GM21381 (cell line): ENCODE results near the gene MAP2K3.

Experiments
- ATAC-seq: cut with Tn5 transposase; IDR thresholded peaks from one replicate; pipeline ENCODE4 v1.9.1; 2021; ENCODE audit warnings: mild to moderate bottlenecking, moderate library complexity; ENCODE audit not compliant: unreplicated experiment

The MAP2K3 gene

GRCh38 chr17:21284319-21285163, at the start of gene MAP2K3:
TSS of gene MAP2K3 (plus strand) at chr17:21284711. CDS start at chr17:21284921, 210 bp downstream.
- peak; percentile 70 for ATAC-seq

- no peak for ATAC-seq
Observed at GRCh38 chr17:21235921-21236320, 48.6 kb upstream of the MAP2K3 start.

- no peak for ATAC-seq
Observed at GRCh38 chr17:21239680-21240368, 44.7 kb upstream of the MAP2K3 start.

GRCh38 chr17:21240369-21241055, 44.0 kb upstream of the MAP2K3 start:
- no peak for ATAC-seq

DNA sequence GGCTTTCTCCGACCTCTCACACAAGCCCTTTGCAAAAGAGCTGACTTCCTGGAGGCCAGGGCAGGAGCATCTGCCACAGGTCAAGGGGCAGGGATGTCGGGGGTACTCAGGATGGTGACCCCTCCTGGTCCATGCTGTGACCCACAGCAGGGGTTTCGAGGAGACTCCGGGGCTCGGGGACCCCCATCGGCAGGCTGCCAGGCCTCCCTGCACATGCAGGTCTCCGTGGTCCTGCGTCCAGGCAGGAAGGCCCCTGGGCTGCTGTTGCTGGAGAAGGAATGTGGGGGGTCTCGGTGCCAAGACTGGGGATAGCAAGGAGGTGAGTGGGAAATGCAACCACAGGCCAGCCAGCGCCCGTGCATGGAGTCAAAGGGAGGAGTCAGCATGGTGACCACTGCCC, 42.9 kb upstream of the MAP2K3 start:
- ATAC-seq, result no peak

- no peak for ATAC-seq
Observed at GRCh38 chr17:21242026-21242697, 42.3 kb upstream of the MAP2K3 start.

GRCh38 chr17:21242780-21243515, 41.6 kb upstream of the MAP2K3 start:
- no peak for ATAC-seq

- no peak for ATAC-seq
Observed at GRCh38 chr17:21243516-21244303, 40.8 kb upstream of the MAP2K3 start.

DNA sequence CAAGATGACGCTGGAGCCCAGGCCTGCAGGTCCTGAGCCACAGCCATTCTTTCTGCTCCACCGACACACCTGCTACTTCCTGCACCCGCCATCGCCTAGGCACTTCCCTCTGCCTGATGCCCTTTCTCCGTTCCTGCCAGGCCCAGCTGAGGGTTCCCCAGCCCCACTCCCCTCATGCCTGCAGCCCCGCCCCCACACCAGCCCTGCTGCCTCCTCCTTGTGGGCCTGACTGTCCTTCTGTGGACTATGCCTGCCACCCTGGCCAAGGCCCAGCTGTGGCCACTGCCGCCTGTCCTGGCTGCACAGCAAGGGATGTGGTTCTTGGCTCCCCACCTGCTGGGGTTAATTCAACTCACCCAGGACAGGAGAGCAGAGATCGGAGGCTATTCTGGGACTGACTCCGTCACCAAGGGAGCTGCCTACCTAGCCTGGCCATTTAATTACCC, 38.8 kb upstream of the MAP2K3 start:
- ATAC-seq, result no peak

- ATAC-seq, result no peak
Observed at GRCh38 chr17:21246698-21247097, 37.8 kb upstream of the MAP2K3 start.

DNA sequence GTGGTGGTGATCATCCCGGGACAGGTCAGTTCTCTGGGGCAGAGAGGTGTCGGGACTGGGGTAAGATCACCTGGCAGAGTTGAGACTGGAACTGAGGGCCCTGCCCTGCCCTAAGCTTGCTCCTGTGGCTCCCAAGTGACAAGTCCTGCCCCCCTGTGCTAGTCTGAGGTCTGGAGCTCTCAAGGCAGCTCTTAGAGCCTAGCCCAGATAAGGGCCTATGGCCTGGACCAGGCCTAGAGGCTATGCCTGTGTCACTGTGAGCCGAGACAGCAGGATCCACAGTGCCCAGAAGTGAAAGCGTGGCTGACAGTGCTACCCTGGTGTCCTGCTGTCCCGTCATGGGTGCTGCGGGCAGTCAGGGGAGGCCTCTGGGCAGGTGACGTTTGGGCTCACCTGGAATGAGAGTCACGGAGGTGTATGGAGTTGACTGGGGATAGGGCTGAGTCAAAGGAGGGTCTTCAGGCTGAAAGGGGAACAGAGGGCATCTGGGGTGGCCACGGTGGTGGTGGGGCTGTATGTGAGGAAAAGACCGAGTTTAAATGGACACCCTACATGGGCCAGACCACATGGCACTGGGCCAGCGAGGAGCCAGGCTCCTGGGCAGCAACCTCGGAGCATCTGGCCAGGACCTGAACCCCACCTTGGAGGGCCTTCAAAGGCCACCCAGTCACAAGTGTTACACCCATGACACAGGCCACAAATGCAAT, 36.8 kb upstream of the MAP2K3 start:
- ATAC-seq, result no peak

- no peak for ATAC-seq
Observed at GRCh38 chr17:21248500-21248899, 36.0 kb upstream of the MAP2K3 start.

GRCh38 chr17:21249086-21249795, 35.3 kb upstream of the MAP2K3 start:
- ATAC-seq, result no peak

- ATAC-seq, result no peak
Observed at GRCh38 chr17:21249920-21250703, 34.4 kb upstream of the MAP2K3 start.

DNA sequence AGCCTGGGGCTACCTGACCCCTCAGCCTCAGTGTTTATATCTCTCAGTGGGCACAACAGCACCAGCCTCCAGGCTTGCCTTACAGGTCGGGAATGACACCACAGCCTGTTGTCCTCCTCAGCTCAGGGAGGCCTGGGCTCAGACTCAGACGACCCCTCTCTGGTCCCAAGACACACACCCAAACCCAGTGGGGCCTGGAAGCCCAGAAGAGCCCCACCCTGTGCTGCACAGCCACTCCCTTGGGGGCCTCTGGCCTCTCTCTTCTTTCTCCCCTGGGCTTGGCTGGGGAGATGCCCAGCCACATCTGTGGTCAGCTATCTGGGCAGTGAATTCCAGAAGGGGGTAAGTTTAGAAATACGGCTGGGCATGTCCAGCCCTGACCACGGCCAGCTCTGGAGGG, 33.7 kb upstream of the MAP2K3 start:
- no peak for ATAC-seq

DNA sequence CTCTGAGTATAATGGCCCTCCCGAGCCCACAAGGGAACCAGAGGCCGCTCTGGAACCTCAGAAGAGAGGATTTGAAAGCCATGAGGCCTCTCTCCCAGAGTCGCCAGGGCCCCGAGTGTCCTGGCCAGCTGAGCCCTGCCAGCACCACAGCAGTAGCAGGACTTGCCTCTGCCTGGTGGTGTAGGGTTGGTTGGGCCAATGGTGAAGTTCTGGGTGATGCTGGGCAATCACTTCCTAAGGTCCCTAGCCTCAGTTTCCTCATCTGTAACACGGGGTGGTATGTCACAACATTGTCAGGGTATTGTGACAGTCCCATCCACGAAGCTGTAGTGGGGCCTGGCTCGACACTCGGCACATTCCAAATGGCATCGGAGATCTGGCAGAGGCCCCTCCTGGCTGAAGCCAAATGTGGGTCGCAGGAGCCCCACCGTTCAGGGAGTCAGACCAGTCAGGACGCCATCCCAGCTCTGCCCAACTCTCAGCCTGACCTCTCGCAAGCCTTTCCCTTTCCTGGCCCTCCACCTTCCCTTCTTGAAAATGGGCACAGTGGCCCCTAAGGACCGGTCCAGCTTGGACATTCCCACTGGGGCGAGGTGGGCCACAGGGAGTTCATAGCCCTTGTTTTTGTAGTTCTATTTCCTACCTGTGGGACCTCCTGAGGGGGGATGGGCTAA, 33.0 kb upstream of the MAP2K3 start:
- ATAC-seq, result no peak

GRCh38 chr17:21252289-21252795, 32.2 kb upstream of the MAP2K3 start:
- ATAC-seq, result no peak
